Upper lobe of left lung (tissue), 4 donors: ENCODE data around the gene TMX1.

Experiments
- CTCF ChIP-seq, 6 experiments: fragments of 450-650 bp in 4 of 6; fragments of 200-600 bp in 2 of 6; sonication (generic) in 2 of 6; IDR thresholded peaks; one replicate each; pipeline ENCODE4 v1.5.1; 2016 to 2019; ENCODE audit warnings: antibody characterized with exemption in 6 of 6
- POLR2AphosphoS5 ChIP-seq, 2 donors: sonication (generic); formaldehyde crosslinking; IDR thresholded peaks; one replicate each; pipeline ENCODE4 v1.5.1; 2017; ENCODE audit warnings: antibody characterized with exemption in 2 of 2

GRCh38 chr14:51276605-51277004 is 36.6 kb downstream of the TMX1 start:
- TF ChIP-seq POLR2AphosphoS5 (IDR thresholded peaks at IDR 0.05), result no peak
- no peak for TF ChIP-seq CTCF (IDR thresholded peaks at IDR 0.05)
